SK-N-SH treated with all-trans-retinoic acid at 6 μM for 48 hours (cell line): ENCODE measurements around the gene MTCH2.

Source experiments
- GLIS3 ChIP-seq: fragments of 250-450 bp; sonication (Bioruptor Pico); IDR thresholded peaks from 2 replicates; pipeline ENCODE4 v1.5.0; 2020; ENCODE audit warnings: mild to moderate bottlenecking, moderate library complexity
- RARB ChIP-seq: fragments of 250-450 bp; sonication (Bioruptor Pico); IDR thresholded peaks from 2 replicates; pipeline ENCODE4 v1.8.0; 2021; ENCODE audit warnings: mild to moderate bottlenecking, moderate library complexity
- TCF4 ChIP-seq: fragments of 250-450 bp; sonication (Bioruptor Pico); IDR thresholded peaks from 2 replicates; pipeline ENCODE4 v1.8.0; 2021; ENCODE audit warnings: mild to moderate bottlenecking, moderate library complexity, borderline replicate concordance
- TOX ChIP-seq: fragments of 250-450 bp; sonication (Bioruptor Pico); IDR thresholded peaks from 2 replicates; pipeline ENCODE4 v1.8.0; 2021; ENCODE audit warnings: mild to moderate bottlenecking, moderate library complexity, borderline replicate concordance
- ZFP30 ChIP-seq: fragments of 450-650 bp; formaldehyde crosslinking; IDR thresholded peaks from 2 replicates; pipeline ENCODE4 v1.5.0; 2022; ENCODE audit warnings: mild to moderate bottlenecking, moderate library complexity
- ZNF70 ChIP-seq: fragments of 450-650 bp; formaldehyde crosslinking; IDR thresholded peaks from 2 replicates; pipeline ENCODE4 v1.5.0; 2020; ENCODE audit warnings: mild to moderate bottlenecking, moderate library complexity
- ZNF8 ChIP-seq: fragments of 450-650 bp; formaldehyde crosslinking; IDR thresholded peaks from 2 replicates; pipeline ENCODE4 v1.5.0; 2020; ENCODE audit warnings: mild to moderate bottlenecking, moderate library complexity
- TF ChIP-seq, protein P1 (sequence below): fragments of 250-450 bp; sonication (Bioruptor Pico); IDR thresholded peaks from 2 replicates; pipeline ENCODE4 v1.5.0; 2020; ENCODE audit warnings: mild to moderate bottlenecking, moderate library complexity

DNA sequence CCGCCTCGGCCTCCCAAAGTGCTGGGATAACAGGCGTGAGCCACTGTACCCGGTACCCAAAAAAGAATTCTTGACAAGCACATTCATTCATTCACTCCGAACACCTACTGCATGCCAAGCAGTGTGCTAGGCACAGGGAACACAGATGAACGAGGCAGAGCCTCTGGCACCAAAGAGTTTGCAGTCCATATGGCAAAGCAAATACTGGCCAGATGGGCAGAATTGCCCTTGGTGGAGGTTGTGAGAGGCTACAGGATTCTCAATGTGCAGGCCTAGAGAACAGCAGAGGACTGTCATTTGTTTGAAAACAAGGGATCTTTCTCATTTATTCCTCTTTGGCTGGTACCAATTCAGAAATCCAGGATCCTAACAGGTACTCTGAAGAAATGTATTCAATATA, 27.5 kb upstream of the MTCH2 start:
- no peak for TF ChIP-seq TOX (CRISPR knock-in tag)
- TF ChIP-seq RARB = no peak
- TF ChIP-seq ZNF70 (CRISPR knock-in tag) = no peak
- no peak for TF ChIP-seq ZFP30
- TF ChIP-seq GLIS3 (CRISPR knock-in tag) = no peak
- TF ChIP-seq, protein P1, sequence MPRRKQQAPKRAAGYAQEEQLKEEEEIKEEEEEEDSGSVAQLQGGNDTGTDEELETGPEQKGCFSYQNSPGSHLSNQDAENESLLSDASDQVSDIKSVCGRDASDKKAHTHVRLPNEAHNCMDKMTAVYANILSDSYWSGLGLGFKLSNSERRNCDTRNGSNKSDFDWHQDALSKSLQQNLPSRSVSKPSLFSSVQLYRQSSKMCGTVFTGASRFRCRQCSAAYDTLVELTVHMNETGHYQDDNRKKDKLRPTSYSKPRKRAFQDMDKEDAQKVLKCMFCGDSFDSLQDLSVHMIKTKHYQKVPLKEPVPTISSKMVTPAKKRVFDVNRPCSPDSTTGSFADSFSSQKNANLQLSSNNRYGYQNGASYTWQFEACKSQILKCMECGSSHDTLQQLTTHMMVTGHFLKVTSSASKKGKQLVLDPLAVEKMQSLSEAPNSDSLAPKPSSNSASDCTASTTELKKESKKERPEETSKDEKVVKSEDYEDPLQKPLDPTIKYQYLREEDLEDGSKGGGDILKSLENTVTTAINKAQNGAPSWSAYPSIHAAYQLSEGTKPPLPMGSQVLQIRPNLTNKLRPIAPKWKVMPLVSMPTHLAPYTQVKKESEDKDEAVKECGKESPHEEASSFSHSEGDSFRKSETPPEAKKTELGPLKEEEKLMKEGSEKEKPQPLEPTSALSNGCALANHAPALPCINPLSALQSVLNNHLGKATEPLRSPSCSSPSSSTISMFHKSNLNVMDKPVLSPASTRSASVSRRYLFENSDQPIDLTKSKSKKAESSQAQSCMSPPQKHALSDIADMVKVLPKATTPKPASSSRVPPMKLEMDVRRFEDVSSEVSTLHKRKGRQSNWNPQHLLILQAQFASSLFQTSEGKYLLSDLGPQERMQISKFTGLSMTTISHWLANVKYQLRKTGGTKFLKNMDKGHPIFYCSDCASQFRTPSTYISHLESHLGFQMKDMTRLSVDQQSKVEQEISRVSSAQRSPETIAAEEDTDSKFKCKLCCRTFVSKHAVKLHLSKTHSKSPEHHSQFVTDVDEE (CRISPR knock-in tag) = no peak
- TF ChIP-seq TCF4 = no peak
- TF ChIP-seq ZNF8 (CRISPR knock-in tag) = no peak
